ENCODE results near the gene FAM114A1. TPM values are rescaled to one million over a fixed set of nuclear protein-coding genes. Genes with fewer than 3 reads are reported as not detected.

FAM114A1 gene
- total RNA-seq, 1 experiment from 2014 or later = 32.0 TPM

- Histone ChIP-seq H3K27me3 (ENCODE audit: control insufficient read depth, insufficient read depth, low read length) (no peaks in the 10 kb centered on the region), H3K36me3 (ENCODE audit: control insufficient read depth, insufficient read depth, low read length) (no peaks in the 10 kb centered on the region; the same call in 1 of the 2 replicates), H3K4me3 (ENCODE audit: low read depth in 2 of 2, low read length in 2 of 2) (no peak overlapping the region), H3K4me1 (ENCODE audit: control insufficient read depth, insufficient read depth, low read length) (no peaks in the 10 kb centered on the region), H3K9me3 (ENCODE audit: control insufficient read depth, insufficient read depth, low read depth, low read length) (no peaks in the 10 kb centered on the region), H3K27ac (ENCODE audit: low read length) (no peak overlapping the region)
- DNase-seq (ENCODE audit: low read depth, low spot score) = no peak
- in situ Hi-C loops (cut with HindIII; ENCODE audit: low pct_unique_long_range_greater_than_20kb, low sequenced_read_pairs) (no loop called here), intact Hi-C loops (cut with micrococcal nuclease; ENCODE audit: unreplicated experiment) (loop anchor here (5.0 kb wide), 1 partner anchor 230 kb away; no protein-coding TSS in a partner anchor)
- peak; percentile 26; the same call in 1 of the 2 replicates for TF ChIP-seq CTCF (IDR thresholded peaks at IDR 0.05)
- no peak for TF ChIP-seq POLR2AphosphoS5 (IDR thresholded peaks at IDR 0.05; ENCODE audit: low read depth, low read length)
- no peak for TF ChIP-seq TCF7L2 (IDR thresholded peaks at IDR 0.05; ENCODE audit: low read depth, low read length)
- peak; percentile 82 for ATAC-seq
- POLR2A ChIA-PET = no interaction called here
- CTCF ChIA-PET = interaction anchor here (0.6 to 1.9 kb wide), 4 partner anchors 151 to 569 kb away, joined by 3 to 12 read pairs (median 4); no protein-coding TSS in a partner anchor
- BruUV-seq (replicated peaks) = no TSS peak
These were observed 35.1 kb downstream of the FAM114A1 start for GRCh38 chr4:38902695-38903094.

GRCh38 chr4:38904090-38904666 lies 36.6 kb downstream of the FAM114A1 start:
- ATAC-seq = no peak
- no peaks in the 10 kb centered on the region for H3K9me3 ChIP-seq (ENCODE audit: control insufficient read depth, insufficient read depth, low read depth, low read length)
- DNase-seq (ENCODE audit: low read depth, low spot score) = no peak
- no peak overlapping the region for H3K4me3 ChIP-seq (ENCODE audit: low read depth in 2 of 2, low read length in 2 of 2)
- H3K27ac ChIP-seq (ENCODE audit: low read length) = peak overlapping the region; percentile 48; the same call in 1 of the 2 replicates
- POLR2A ChIA-PET = no interaction called here
- no peaks in the 10 kb centered on the region; the same call in 1 of the 2 replicates for H3K36me3 ChIP-seq (ENCODE audit: control insufficient read depth, insufficient read depth, low read length)
- no peaks in the 10 kb centered on the region for H3K4me1 ChIP-seq (ENCODE audit: control insufficient read depth, insufficient read depth, low read length)
- in situ Hi-C loops (cut with HindIII; ENCODE audit: low pct_unique_long_range_greater_than_20kb, low sequenced_read_pairs) (no loop called here), intact Hi-C loops (cut with micrococcal nuclease; ENCODE audit: unreplicated experiment) (loop anchor here (5.0 kb wide), 1 partner anchor 228 kb away; no protein-coding TSS in a partner anchor)
- BruUV-seq (replicated peaks) = no TSS peak
- CTCF ChIA-PET = no interaction called here
- TF ChIP-seq POLR2AphosphoS5 (IDR thresholded peaks at IDR 0.05; ENCODE audit: low read depth, low read length) (no peak), TCF7L2 (IDR thresholded peaks at IDR 0.05; ENCODE audit: low read depth, low read length) (no peak), CTCF (IDR thresholded peaks at IDR 0.05) (no peak), SIN3A (IDR thresholded peaks at IDR 0.05; ENCODE audit: borderline replicate concordance, insufficient read depth, low read depth, low read length) (no peak), REST (IDR thresholded peaks at IDR 0.05; ENCODE audit: insufficient read depth in 1 of 2, low read depth in 2 of 2, low read length in 1 of 2) (no peak)
- no peaks in the 10 kb centered on the region for H3K27me3 ChIP-seq (ENCODE audit: control insufficient read depth, insufficient read depth, low read length)
